Measurements from ENCODE around the gene ENO1.

Gene ENO1

DNA sequence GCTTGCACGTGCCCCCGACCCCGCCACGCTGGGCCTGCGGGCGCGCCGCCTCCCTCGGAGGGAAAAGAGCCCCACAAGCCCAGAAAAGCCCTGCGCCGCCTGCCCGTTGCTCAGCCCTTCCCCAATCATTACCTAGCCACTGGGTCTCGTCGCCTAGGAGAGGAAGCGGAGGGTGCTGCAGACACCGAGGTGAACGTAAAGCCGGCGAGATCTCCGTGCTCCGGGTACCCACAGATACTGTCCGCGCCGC, at the start of gene ENO1:
Gene ENO1, minus strand, starts transcription at position 239 of the 250 bp plus-strand sequence. CDS start 3,778 bp downstream, outside the sequence.
- TF ChIP-seq, protein P1, sequence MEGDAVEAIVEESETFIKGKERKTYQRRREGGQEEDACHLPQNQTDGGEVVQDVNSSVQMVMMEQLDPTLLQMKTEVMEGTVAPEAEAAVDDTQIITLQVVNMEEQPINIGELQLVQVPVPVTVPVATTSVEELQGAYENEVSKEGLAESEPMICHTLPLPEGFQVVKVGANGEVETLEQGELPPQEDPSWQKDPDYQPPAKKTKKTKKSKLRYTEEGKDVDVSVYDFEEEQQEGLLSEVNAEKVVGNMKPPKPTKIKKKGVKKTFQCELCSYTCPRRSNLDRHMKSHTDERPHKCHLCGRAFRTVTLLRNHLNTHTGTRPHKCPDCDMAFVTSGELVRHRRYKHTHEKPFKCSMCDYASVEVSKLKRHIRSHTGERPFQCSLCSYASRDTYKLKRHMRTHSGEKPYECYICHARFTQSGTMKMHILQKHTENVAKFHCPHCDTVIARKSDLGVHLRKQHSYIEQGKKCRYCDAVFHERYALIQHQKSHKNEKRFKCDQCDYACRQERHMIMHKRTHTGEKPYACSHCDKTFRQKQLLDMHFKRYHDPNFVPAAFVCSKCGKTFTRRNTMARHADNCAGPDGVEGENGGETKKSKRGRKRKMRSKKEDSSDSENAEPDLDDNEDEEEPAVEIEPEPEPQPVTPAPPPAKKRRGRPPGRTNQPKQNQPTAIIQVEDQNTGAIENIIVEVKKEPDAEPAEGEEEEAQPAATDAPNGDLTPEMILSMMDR (IDR thresholded peaks at IDR 0.05): no peak

DNA sequence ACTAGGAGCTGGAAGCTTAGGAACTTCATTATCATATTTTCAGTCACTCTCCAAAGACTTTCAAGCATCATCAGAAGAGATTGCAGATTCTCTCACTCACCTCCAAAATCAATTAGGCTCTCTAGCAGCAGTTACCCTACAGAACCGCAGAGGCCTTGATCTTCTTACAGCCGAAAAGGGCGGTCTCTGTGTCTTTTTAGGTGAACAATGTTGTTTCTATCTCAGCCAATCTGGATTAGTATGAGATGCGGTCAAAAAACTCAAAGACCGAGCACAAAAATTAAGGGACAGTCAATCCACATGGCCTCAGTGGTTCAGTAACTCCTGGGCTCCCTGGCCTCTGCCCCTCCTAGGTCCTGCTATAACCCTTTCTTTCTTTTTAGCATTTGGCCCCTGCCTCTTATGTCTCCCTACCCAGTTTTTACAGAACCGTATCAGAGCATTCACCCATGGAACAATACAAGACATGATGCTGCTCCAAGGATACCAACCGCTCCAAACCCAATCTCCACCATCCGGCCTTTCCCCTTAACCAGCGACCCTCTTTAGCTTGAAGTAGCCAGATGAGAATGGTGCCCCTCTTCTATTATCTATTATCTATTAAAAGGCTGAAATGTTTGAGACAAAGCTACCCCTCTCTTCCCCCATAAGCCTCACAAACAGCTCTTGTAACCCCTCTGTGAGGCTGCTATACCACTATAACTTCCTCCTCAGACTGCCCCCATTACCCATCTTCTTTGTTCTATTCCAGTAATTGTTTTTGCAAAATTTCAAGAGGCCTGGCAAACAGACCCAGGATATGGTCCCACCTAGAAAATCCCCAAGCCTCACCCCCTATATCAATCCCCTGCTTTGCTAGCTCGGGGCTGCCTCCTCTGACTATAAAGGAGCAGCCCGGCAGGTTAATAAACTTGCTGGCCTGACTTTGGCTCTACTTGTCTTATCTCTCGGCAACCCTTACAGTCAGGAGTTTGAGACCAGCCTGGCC, 48.5 kb upstream of the ENO1 start:
- TF ChIP-seq, protein P1 (IDR thresholded peaks at IDR 0.05): no peak

DNA sequence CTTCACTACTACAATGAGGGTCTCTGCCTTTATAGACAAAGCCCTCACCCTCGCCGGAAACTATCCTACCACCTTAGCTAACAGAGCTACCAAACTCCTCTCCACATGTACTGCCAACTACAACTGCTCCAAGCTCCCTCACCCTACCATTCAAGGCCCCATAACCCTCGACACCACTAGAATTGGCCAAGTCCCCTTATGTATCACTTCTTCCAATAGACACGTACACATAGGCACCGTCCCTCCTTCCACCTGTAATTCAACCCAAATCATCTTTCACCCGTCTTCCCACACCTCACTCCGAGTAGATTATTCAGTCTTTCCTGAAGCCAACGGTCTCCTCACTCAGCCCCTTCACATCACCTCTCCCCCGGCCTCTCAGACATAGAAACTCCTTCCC, 47.5 kb upstream of the ENO1 start:
- TF ChIP-seq, protein P1 (IDR thresholded peaks at IDR 0.05): no peak

DNA sequence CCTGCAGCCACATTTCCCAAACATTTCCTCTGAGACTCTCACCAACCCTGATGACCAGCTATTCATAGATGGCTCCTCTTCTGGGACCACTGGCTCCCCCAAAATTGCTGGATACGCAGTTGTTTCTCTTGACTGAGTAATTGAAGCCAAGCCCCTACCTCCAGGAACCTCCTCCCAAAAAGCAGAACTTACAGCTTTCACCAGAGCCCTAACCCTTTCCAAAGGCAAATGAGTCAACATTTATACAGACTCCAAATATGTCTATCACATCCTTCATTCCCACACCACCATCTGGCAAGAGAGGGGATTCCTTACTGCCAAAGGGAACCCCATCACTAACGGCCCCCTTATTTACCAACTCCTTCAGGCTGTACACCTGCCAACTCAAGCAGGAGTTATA, 46.9 kb upstream of the ENO1 start:
- TF ChIP-seq, protein P1 (IDR thresholded peaks at IDR 0.05): no peak

DNA sequence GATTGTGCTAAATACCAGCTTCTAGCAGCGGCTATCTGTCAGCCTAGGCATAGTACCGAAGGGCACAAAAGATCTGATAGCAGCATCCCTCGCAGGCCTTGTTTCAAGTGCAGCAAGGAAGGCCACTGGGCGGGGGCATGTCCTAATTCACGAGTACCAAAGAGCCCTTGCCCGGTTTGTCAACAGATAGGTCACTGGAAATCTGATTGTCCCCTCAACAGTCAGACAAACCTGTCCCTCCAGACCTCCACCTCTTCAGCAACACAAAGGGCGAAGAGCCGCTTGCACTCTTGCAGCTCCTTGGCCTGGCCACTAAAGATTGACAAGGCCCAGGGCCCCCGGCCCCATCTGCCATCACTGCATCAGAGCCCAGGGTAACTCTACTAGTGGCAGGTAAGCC, 44.5 kb upstream of the ENO1 start:
- TF ChIP-seq, protein P1 (IDR thresholded peaks at IDR 0.05): no peak

DNA sequence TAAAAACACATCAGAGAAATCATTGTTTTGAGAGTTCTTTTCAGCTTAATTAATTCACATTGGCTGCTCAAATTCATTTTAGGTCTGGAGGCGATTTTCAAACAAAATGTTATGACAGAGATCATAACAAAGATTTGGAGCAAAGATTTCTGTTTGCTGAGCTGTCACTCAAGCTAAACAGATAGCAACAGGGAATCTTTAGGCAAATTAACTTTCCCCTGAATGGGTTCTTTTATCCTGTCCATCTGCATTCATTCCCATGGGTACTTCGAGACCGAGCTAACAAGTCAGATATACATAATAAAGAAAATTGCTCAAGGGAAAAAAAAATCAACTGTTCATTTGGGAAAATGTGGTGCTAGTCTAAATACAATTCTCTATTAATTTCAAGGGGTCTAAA, 37.0 kb upstream of the ENO1 start:
- TF ChIP-seq, protein P1 (IDR thresholded peaks at IDR 0.05): no peak

DNA sequence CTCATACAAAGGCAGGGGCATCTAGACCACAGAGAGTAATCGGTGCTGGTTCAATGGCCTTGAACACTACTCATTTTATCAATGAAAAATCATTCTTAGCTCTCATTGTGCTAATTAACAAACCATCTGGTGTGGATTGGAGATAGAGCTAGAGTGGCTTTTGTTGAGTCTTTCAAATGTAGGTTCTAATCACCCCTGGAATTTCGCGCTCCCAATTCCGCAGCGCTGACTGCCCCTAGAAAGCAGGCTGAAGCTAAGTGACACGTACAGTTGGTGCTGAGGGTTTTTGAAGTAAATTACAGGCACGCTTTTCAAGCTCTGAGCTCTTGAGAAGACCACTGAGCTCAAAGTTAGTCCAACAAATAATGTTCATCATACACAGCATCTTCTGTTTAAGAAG, 36.0 kb upstream of the ENO1 start:
- TF ChIP-seq, protein P1 (IDR thresholded peaks at IDR 0.05): no peak

Data from LNCAP (cell line).